GM21423 (cell line): Measurements from ENCODE around the gene ZBTB49.

Experiments
- ATAC-seq: cut with Tn5 transposase; IDR thresholded peaks from one replicate; pipeline ENCODE4 v1.9.1; 2021; ENCODE audit warnings: mild to moderate bottlenecking, moderate library complexity; ENCODE audit not compliant: unreplicated experiment

Gene ZBTB49

GRCh38 chr4:4277531-4277930 lies 12.5 kb upstream of the ZBTB49 start:
- no peak for ATAC-seq

DNA sequence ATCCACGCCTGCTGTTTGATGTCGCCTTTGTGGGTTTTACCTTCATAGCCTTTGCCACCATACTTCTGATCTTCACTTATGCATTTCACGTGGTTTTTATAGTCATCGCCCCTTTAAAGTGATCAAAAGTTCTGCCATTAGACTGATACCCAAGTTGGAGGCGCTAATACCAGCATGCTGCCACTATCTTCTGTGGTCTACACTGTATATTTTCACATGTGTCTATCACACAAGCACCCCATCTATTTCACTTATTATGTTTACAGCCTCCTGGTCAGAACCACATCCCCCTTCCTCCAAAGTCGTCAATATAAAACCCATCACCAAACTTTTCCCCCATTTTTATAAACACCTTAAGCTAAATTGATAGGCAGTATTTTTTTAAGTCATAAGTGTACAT lies 8.3 kb upstream of the ZBTB49 start:
- no peak for ATAC-seq

DNA sequence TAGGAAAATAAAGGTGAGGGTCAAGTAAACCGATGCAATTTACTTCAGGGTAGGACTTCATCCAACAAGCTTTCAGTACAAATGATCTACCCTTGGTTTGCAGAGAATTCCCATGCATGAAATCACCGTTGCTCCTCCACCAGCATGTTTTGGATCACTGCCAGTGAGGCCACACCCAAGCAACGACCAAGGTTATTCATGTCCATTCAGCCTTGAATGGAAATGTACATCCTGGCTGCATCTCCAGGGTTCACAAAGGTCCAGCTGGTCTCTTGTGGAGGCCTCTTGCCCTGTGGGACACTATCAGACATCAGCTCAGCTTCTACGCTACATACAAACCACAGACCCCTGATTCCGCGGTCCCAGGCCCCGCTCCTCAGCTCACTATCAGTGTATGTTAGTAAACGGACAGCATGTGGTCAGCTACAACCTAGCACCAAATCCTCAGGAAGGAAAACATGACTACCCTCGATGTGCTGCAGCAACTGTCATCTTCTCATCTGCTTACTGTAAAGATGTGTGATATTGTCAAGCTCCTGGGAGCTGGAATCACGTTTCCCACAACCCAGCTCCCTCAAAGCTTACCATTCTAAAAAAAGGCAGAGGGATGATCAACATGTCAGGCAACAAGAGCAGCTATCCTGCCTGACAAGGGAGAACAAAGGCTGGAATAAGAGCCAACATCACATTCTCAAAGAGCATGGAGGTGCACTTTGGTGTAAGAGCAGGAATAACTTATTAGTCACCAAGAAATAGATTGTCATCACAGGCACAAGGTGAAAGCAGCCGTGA lies 5.0 kb upstream of the ZBTB49 start:
- ATAC-seq: no peak

GRCh38 chr4:4288098-4288497 lies 2.0 kb upstream of the ZBTB49 start:
- no peak for ATAC-seq

- ATAC-seq: no peak
Measured at GRCh38 chr4:4289055-4289454, 996 bp upstream of the ZBTB49 start.

GRCh38 chr4:4289597-4289940 lies 482 bp upstream of the ZBTB49 start:
- peak; percentile 23 for ATAC-seq

DNA sequence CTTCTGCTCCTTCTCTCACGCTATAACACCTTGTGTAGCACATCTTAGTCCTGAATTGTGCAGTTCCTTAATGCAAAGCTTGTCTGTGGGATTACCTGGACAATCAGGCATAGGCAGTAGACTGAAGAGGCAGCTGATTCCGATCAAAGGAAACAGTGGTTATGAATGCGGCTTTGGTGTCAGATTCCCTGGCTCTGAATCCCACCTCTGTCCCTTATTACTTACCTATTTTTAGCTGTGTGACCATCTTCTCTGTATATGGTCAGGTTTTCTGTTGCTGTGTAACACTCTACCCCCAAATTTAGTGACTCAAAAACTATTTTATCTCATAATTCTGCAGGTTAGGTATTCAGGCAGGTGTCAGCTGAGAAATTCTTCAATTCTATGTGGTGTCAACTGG lies 3.2 kb downstream of the ZBTB49 start:
- no peak for ATAC-seq

DNA sequence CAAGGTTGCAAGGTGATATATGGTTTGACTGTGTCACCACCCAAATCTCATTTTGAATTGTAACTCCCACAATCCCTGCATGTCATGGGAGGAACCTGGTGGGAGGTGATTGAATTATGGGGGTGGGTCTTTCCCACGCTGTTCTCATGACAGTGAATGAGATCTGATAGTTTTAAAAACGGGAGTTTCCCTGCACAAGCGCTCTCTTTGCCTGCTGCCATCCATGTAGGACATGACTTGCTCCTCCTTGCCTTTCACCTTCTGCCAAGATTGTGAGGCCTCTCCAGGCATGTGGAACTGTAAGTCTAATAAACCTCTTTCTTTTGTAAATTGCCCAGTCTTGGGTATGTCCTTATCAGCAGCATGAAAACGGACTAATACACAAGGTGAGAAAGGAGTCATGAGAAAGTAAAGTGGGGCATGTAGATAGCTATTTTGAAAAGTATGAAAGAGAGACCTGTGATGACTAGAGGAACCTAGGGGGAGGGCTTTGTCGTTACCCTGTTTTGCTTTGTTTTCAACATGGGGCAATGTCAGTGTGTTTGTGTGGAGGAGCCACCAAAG lies 6.3 kb downstream of the ZBTB49 start:
- no peak for ATAC-seq

DNA sequence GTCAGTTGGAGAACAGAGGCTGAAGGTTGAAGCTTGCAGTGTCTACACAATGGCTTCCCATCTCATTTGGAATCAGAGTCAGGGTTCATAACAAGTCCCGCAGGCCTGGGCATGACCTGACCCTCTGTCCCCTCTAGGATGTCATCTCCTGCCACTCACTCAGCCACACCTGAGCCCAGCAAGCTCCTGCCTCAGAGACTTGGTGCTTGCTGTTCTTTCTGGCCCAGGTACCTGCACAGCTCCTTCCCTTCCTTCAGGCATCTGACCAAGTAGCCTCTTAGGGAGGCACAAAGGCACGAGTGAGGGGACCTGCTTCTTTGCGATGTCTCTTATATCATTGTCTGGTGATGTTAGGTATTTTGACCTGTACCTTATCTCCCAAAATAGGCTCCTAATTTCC lies 9.0 kb downstream of the ZBTB49 start:
- ATAC-seq: no peak

DNA sequence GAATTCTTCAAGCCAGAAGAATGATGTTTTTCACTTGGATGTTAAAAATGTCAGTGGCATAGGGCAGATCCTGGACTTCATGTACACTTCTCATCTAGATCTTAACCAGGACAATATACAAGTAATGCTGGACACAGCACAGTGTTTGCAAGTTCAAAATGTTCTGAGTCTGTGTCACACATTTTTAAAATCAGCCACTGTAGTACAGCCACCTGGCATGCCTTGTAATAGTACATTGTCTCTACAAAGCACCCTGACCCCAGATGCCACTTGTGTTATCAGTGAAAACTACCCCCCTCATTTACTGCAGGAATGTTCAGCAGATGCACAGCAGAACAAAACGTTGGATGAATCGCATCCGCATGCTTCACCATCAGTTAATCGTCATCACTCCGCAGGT lies 11.9 kb downstream of the ZBTB49 start:
- no peak for ATAC-seq

DNA sequence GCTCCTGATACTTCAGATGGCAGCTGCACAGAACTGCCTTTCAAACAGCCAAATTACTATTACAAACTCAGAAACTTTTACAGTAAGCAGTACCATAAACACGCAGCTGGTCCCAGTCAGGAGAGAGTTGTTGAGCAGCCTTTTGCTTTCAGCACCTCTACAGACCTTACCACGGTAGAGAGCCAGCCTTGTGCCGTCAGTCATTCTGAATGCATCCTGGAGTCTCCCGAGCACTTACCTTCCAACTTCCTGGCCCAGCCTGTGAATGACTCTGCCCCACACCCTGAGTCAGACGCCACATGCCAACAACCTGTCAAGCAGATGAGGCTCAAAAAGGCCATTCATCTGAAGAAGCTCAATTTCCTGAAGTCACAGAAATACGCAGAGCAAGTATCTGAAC lies 12.4 kb downstream of the ZBTB49 start:
- no peak for ATAC-seq

- no peak for ATAC-seq
Measured at GRCh38 chr4:4306920-4307319, 16.9 kb downstream of the ZBTB49 start.

GRCh38 chr4:4308800-4309441 lies 18.9 kb downstream of the ZBTB49 start:
- ATAC-seq: no peak

- no peak for ATAC-seq
Measured at GRCh38 chr4:4311193-4311592, 21.1 kb downstream of the ZBTB49 start.

DNA sequence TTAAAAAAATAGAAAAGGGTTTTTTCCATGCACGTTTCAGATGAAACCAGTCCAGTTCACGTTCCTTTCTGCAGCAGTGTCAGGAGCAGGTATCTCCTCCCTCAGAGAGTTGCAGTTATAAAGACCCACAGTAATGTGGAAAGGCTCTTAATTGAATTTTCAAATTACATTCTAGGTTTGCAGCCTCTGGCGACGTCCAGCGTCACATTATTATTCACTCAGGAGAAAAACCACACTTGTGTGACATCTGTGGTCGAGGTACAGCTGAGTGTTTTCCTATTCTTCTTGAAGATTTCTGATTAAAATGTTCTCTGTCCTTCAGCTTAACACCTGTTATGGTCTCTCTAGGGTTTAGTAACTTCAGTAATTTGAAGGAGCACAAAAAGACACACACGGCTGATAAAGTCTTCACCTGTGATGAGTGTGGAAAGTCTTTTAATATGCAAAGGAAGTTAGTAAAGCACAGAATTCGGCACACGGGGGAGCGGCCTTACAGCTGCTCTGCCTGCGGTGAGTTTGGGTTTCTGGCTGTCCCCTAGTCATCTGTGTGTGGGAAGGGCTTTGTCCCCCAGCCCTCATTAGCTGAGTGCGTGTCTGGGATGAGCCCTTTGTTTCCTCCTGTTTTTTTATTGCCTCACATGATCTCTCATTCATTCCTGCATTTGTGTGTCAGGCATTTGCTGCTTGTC lies 25.6 kb downstream of the ZBTB49 start:
- ATAC-seq: no peak

DNA sequence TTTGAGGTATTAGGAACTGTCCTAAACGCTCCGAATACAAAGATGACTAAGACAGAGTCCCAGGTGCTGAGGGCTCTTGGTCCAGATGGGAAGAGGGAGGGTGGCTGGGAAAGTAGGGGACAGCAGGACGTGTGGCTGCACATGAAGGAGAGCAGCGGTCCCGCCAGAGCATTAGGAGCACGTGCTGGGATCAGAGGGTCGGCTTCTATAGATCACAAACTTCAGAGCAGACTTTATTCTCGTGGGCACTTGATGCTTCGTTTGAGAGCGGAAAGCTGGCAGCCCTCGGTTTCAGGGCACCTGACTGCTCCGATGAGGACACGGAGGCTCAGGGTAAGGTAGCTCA lies 26.1 kb downstream of the ZBTB49 start:
- ATAC-seq: no peak

DNA sequence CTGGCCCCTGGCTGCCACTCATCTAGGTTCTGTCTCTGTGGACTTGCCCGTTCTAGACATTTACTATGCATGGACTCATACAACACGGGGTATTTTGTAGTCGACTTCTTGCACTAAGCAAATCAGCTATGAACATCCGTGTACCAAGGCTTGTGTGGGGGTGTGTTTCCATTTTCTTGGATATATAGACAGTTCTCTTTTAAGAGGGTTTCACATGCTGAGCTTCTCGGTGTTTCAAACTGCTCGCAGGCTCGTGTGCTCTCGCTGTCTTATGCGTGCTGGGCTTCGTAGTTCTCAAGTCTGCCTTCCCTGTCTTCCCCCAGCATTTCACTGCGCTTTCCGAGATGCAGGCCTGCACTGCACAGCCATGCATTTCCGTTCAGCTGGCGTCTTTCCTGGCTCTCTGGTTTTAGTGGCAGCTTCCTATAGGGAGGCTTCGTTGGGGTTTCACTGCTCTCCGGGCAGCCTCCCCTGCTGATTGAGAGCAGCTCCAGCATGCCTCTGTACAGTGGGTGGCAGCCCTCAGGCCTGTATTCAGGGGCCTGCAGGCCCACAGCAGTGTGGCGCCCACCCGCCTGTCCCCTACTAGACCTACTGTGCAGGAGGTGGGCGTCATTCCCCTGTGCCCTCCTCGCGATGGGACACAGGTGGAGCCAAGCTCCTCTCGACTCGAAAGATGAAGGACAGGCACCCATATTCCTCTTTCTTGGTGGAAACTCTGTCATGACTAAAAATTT lies 27.6 kb downstream of the ZBTB49 start:
- no peak for ATAC-seq

GRCh38 chr4:4320528-4320927 lies 30.5 kb downstream of the ZBTB49 start:
- no peak for ATAC-seq

DNA sequence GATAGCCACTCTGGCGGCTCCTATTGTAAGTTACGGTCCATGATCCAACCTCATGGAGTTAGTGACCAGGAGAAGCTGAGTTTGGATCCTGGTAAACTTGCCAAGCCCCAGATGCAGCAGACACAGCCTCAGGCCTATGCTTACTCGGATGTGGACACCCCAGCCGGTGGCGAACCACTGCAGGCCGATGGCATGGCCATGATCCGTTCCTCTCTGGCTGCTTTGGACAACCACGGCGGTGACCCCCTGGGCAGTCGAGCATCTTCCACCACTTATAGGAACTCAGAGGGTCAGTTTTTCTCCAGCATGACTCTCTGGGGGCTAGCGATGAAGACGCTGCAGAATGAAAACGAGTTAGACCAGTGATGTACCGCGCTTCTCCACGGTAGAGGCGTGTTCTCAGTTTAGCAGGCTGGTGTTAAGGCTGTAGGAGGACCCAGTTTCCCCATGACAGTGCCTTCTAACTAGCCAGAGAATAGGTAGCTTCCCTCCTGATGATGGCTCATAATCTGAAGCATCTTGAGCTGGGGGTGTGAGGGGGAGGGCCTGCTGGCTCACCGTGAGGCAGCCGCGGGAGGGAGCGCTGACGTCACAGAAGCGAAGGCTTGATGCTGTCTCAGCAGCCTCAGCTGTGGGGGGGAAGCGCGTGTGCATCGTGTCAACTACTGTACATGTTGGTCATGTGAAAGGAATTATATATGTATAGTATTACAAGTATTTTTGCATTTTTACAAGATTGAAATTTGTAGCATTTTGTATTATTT lies 31.1 kb downstream of the ZBTB49 start:
- no peak for ATAC-seq

GRCh38 chr4:4321951-4322688 lies 32.1 kb downstream of the ZBTB49 start:
- no peak for ATAC-seq
